HEK293 (cell line): ENCODE measurements around the gene MAGI1.

Experiments used
- CTCF ChIA-PET: fragments of 350-600 bp; formaldehyde crosslinking; extraction: SDS; loops from one replicate; lab custom pipeline; 2021; ENCODE audit warnings: antibody characterized with exemption; lab: Yijun Ruan, JAX
- POLR2A ChIA-PET: fragments of 300-600 bp; formaldehyde crosslinking; extraction: SDS; loops from one replicate; lab custom pipeline; 2020; ENCODE audit warnings: antibody characterized with exemption, inconsistent platforms; lab: Yijun Ruan, JAX
- H3K27ac ChIP-seq: fragments of 200-500 bp; sonication (Bioruptor generic); 2 replicates; pipeline ENCODE4 v1.5.1; 2014; ENCODE audit warnings: low read depth, low read length, control low read depth, inconsistent platforms; ENCODE audit errors: extremely low read depth
- H3K36me3 ChIP-seq, 2 experiments: fragments of 200-500 bp in 1 of 2; sonication (Bioruptor generic) in 1 of 2; 1 replicate in 1 of 2; 2 replicates in 1 of 2; pipeline ENCODE4 v1.5.1; 2014 to 2017; ENCODE audit warnings: inconsistent platforms in 2 of 2, low read length in 2 of 2; ENCODE audit not compliant: control insufficient read depth in 2 of 2, insufficient read depth in 1 of 2
- H3K4me1 ChIP-seq: fragments of 200-500 bp; sonication (Bioruptor generic); 2 replicates; pipeline ENCODE4 v1.5.1; 2014; ENCODE audit warnings: mild to moderate bottlenecking, low read length, inconsistent platforms; ENCODE audit not compliant: control insufficient read depth, insufficient read depth
- H3K4me3 ChIP-seq: 2 replicates; pipeline ENCODE4 v1.5.1; 2011; ENCODE audit warnings: low read depth, mild to moderate bottlenecking, control low read depth, low read length, moderate library complexity
- H3K9me3 ChIP-seq: fragments of 200-500 bp; sonication (Bioruptor generic); 2 replicates; pipeline ENCODE4 v1.5.1; 2014; ENCODE audit warnings: low read depth, low read length, inconsistent platforms; ENCODE audit not compliant: control insufficient read depth, insufficient read depth
- KLF7 ChIP-seq: fragments of 450-650 bp; formaldehyde crosslinking; IDR thresholded peaks from 2 replicates; pipeline ENCODE4 v1.5.1; 2016; ENCODE audit warnings: missing biosample characterization, missing genetic modification characterization, borderline replicate concordance
- PRDM6 ChIP-seq: fragments of 450-650 bp; formaldehyde crosslinking; IDR thresholded peaks from 2 replicates; pipeline ENCODE4 v1.5.1; 2017; ENCODE audit warnings: missing biosample characterization, missing genetic modification characterization
- SCRT2 ChIP-seq: fragments of 450-650 bp; formaldehyde crosslinking; IDR thresholded peaks from 2 replicates; pipeline ENCODE4 v1.5.1; 2016; ENCODE audit warnings: missing biosample characterization, missing genetic modification characterization
- ZBTB20 ChIP-seq: fragments of 450-650 bp; formaldehyde crosslinking; IDR thresholded peaks from 2 replicates; pipeline ENCODE4 v1.5.1; 2016; ENCODE audit warnings: missing biosample characterization, missing genetic modification characterization
- ZBTB48 ChIP-seq: fragments of 450-650 bp; formaldehyde crosslinking; IDR thresholded peaks from 2 replicates; pipeline ENCODE4 v1.5.1; 2016; ENCODE audit warnings: missing biosample characterization, missing genetic modification characterization
- ZNF121 ChIP-seq: fragments of 450-650 bp; formaldehyde crosslinking; IDR thresholded peaks from 2 replicates; pipeline ENCODE4 v1.5.1; 2016; ENCODE audit warnings: missing biosample characterization, missing genetic modification characterization
- ZNF132 ChIP-seq: fragments of 450-650 bp; formaldehyde crosslinking; IDR thresholded peaks from 2 replicates; pipeline ENCODE4 v1.5.1; 2017; ENCODE audit warnings: missing biosample characterization, missing genetic modification characterization, borderline replicate concordance
- ZNF24 ChIP-seq: fragments of 450-650 bp; formaldehyde crosslinking; IDR thresholded peaks from 2 replicates; pipeline ENCODE4 v1.5.1; 2016; ENCODE audit warnings: missing biosample characterization, missing genetic modification characterization
- ZNF335 ChIP-seq: fragments of 450-650 bp; formaldehyde crosslinking; conservative IDR thresholded peaks from 2 replicates; pipeline ENCODE4 v1.5.1; 2016; ENCODE audit warnings: missing biosample characterization, missing genetic modification characterization
- ZNF366 ChIP-seq: fragments of 450-650 bp; formaldehyde crosslinking; conservative IDR thresholded peaks from 2 replicates; pipeline ENCODE4 v1.5.1; 2016; ENCODE audit warnings: missing biosample characterization, missing genetic modification characterization
- ZNF426 ChIP-seq: fragments of 450-650 bp; formaldehyde crosslinking; IDR thresholded peaks from 2 replicates; pipeline ENCODE4 v1.5.1; 2017; ENCODE audit warnings: missing biosample characterization, missing genetic modification characterization, mild to moderate bottlenecking, inconsistent platforms, moderate library complexity
- ZNF530 ChIP-seq: fragments of 450-650 bp; formaldehyde crosslinking; IDR thresholded peaks from 2 replicates; pipeline ENCODE4 v1.5.1; 2016; ENCODE audit warnings: low read depth, missing biosample characterization, missing genetic modification characterization
- ZNF645 ChIP-seq: fragments of 450-650 bp; formaldehyde crosslinking; IDR thresholded peaks from 2 replicates; pipeline ENCODE4; 2016; ENCODE audit warnings: missing biosample characterization, missing genetic modification characterization
- ZNF664 ChIP-seq: fragments of 450-650 bp; formaldehyde crosslinking; IDR thresholded peaks from 2 replicates; pipeline ENCODE4 v1.5.1; 2016; ENCODE audit warnings: missing biosample characterization, missing genetic modification characterization
- ZNF707 ChIP-seq: fragments of 450-650 bp; formaldehyde crosslinking; IDR thresholded peaks from 2 replicates; pipeline ENCODE4 v1.5.1; 2016; ENCODE audit warnings: missing biosample characterization, missing genetic modification characterization

MAGI1 gene

GRCh38 chr3:66036586-66037148 is 2.1 kb downstream of the MAGI1 start:
- CTCF ChIA-PET, result interaction anchor here (0.6 to 1.6 kb wide), 8 partner anchors 14 to 249 kb away, joined by 3 to 5 read pairs (median 4); no protein-coding TSS in a partner anchor
- POLR2A ChIA-PET, result interaction anchor here (0.7 kb wide), 1 partner anchor 42 kb away, joined by 3 read pairs; no protein-coding TSS in a partner anchor
- H3K36me3 ChIP-seq, result no peaks in the 10 kb centered on the region
- H3K27ac ChIP-seq, result no peak overlapping the region
- H3K4me1 ChIP-seq, result no peaks in the 10 kb centered on the region
- H3K4me3 ChIP-seq, result peak overlapping the region; percentile 60
- TF ChIP-seq ZNF426 (tag by site-specific recombination) (no peak), ZNF645 (no peak), ZBTB48 (tag by site-specific recombination) (peak; percentile 98), ZNF132 (tag by site-specific recombination) (no peak)
- TF ChIP-seq, all 188 proteins: peak for 1
- H3K9me3 ChIP-seq, result no peaks in the 10 kb centered on the region

GRCh38 chr3:66035763-66036477 is 2.8 kb downstream of the MAGI1 start:
- ChIA-PET CTCF (interaction anchor here (0.6 to 1.6 kb wide), 5 partner anchors 13 to 249 kb away, joined by 3 to 5 read pairs (median 3); no protein-coding TSS in a partner anchor), POLR2A (no interaction called here)
- TF ChIP-seq KLF7 (no peak), PRDM6 (peak; percentile 61), ZNF121 (no peak), ZBTB20 (tag by site-specific recombination) (peak; percentile 81), ZNF335 (tag by site-specific recombination) (peak; percentile 84), ZNF664 (tag by site-specific recombination) (peak; percentile 50; the same call in 1 of the 2 replicates)
- Histone ChIP-seq H3K4me3 (no peak overlapping the region), H3K27ac (no peak overlapping the region), H3K9me3 (no peaks in the 10 kb centered on the region), H3K36me3 (no peaks in the 10 kb centered on the region), H3K4me1 (no peaks in the 10 kb centered on the region)

GRCh38 chr3:66033241-66034138 is 5.2 kb downstream of the MAGI1 start:
- H3K36me3 ChIP-seq, result no peaks in the 10 kb centered on the region
- H3K4me1 ChIP-seq, result no peaks in the 10 kb centered on the region
- no peak overlapping the region for H3K27ac ChIP-seq
- H3K4me3 ChIP-seq, result no peak overlapping the region
- ChIA-PET POLR2A (no interaction called here), CTCF (no interaction called here)
- TF ChIP-seq ZNF645, result no peak
- TF ChIP-seq ZNF530 (tag by site-specific recombination), result no peak
- no peak for TF ChIP-seq ZNF707
- TF ChIP-seq ZNF24 (tag by site-specific recombination), result no peak
- TF ChIP-seq ZNF366 (tag by site-specific recombination), result no peak
- TF ChIP-seq SCRT2 (tag by site-specific recombination), result no peak
- no peaks in the 10 kb centered on the region for H3K9me3 ChIP-seq
